ENCODE data around the gene PPARD. TPM values are rescaled to one million over a fixed set of nuclear protein-coding genes. Genes with fewer than 3 reads are reported as not detected.
"Not testable (repeated sequence)": the region's sequence is repeated elsewhere in the genome, so short reads cannot be mapped to it uniquely, and the experiment has no call there.

The PPARD gene
- total RNA-seq, 2 donors from 2014 or later = 6.0 to 11.2 TPM

- H3K4me1 ChIP-seq = peaks cover 35% of the 10 kb centered on the region
- no peak for TF ChIP-seq CTCF (IDR thresholded peaks at IDR 0.05)
- TF ChIP-seq POLR2A (IDR thresholded peaks at IDR 0.05) = no peak
- WGBS, 2 donors = 68 to 73% methylated on average over 4 of the region's 4 CpGs
- DNase-seq (peak in 2 of 4 donors; percentile 25 to 66), ATAC-seq (no peak)
- no peaks in the 10 kb centered on the region for H3K27me3 ChIP-seq
- H3K4me3 ChIP-seq = no peak overlapping the region
- H3K36me3 ChIP-seq (replicated peaks in 1 of 2; ENCODE audit: insufficient read depth in 1 of 2, low read depth in 2 of 2) = peaks cover 0 to 3% of the 10 kb centered on the region in 2 donors
- intact Hi-C loops (cut with DNase I) = loop anchor here (5.0 kb wide), 1 partner anchor 153 kb away; the partner anchor contains the start of gene FANCE
- H3K9me3 ChIP-seq = no peaks in the 10 kb centered on the region
- peak overlapping the region in 1 of 4 donors; percentile 43 for H3K27ac ChIP-seq
Measured at GRCh38 chr6:35299674-35300073, 42.7 kb upstream of the PPARD start.

- Histone ChIP-seq H3K27me3 (no peaks in the 10 kb centered on the region), H3K27ac (peak overlapping the region in 1 of 4 donors; percentile 43), H3K9me3 (no peaks in the 10 kb centered on the region), H3K4me3 (no peak overlapping the region), H3K36me3 (replicated peaks in 1 of 2; ENCODE audit: insufficient read depth in 1 of 2, low read depth in 2 of 2) (no peaks in the 10 kb centered on the region), H3K4me1 (peaks cover 35% of the 10 kb centered on the region)
- ATAC-seq (no peak), DNase-seq (peak in 1 of 4 donors; percentile 27)
- TF ChIP-seq CTCF (IDR thresholded peaks at IDR 0.05) (no peak), POLR2A (IDR thresholded peaks at IDR 0.05) (no peak)
- intact Hi-C loops (cut with DNase I) = no loop called here
Measured at GRCh38 chr6:35300848-35301247, 41.5 kb upstream of the PPARD start.

- TF ChIP-seq POLR2A (IDR thresholded peaks at IDR 0.05) (peak in 1 of 3 donors; percentile 24), CTCF (IDR thresholded peaks at IDR 0.05) (no peak)
- Histone ChIP-seq H3K4me1 (peaks cover 26% of the 10 kb centered on the region), H3K9me3 (no peaks in the 10 kb centered on the region), H3K36me3 (replicated peaks in 1 of 2; ENCODE audit: insufficient read depth in 1 of 2, low read depth in 2 of 2) (no peaks in the 10 kb centered on the region), H3K27me3 (no peaks in the 10 kb centered on the region), H3K4me3 (no peak overlapping the region), H3K27ac (peak overlapping the region in 1 of 4 donors; percentile 33)
- DNase-seq = peak in 1 of 4 donors; percentile 53
- intact Hi-C loops (cut with DNase I) = no loop called here
- ATAC-seq = no peak
- 57 to 77% methylated on average over 4 to 6 of the region's 6 CpGs for WGBS, 2 donors
Measured at GRCh38 chr6:35302604-35303241, 39.6 kb upstream of the PPARD start.

DNA sequence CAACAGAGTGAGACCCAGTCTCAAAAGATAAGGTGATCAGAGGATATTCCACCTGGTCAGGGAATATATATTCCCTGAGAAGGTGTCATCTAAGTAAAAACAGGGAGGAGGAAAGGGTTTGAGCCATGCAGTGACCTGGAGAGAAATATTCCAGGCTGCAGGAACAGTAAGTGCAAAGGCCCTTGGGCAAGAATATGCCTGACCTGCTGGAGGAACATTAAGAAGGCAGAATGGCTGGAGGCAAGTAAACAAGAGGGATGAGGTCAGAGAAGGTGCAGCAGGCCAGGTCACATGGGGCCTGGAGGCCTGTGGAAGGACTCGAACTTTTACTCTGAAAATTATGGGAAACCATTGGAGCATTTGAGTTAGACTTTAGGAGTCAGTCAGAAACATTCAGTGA is 38.1 kb upstream of the PPARD start:
- intact Hi-C loops (cut with DNase I) = no loop called here
- DNase-seq (no peak), ATAC-seq (no peak)
- no peaks in the 10 kb centered on the region for H3K36me3 ChIP-seq (replicated peaks in 1 of 2; ENCODE audit: insufficient read depth in 1 of 2, low read depth in 2 of 2)
- H3K27ac ChIP-seq = no peak overlapping the region
- no peaks in the 10 kb centered on the region for H3K27me3 ChIP-seq
- 73 to 79% methylated on average over 1 of the region's 1 CpG for WGBS, 2 donors
- no peak for TF ChIP-seq POLR2A (IDR thresholded peaks at IDR 0.05)
- TF ChIP-seq CTCF (IDR thresholded peaks at IDR 0.05) = no peak
- H3K4me3 ChIP-seq = no peak overlapping the region
- H3K9me3 ChIP-seq = no peaks in the 10 kb centered on the region
- H3K4me1 ChIP-seq = peaks cover 10% of the 10 kb centered on the region

GRCh38 chr6:35305117-35305516 is 37.2 kb upstream of the PPARD start:
- Histone ChIP-seq H3K27ac (no peak overlapping the region), H3K4me1 (peaks cover 2% of the 10 kb centered on the region), H3K9me3 (no peaks in the 10 kb centered on the region), H3K36me3 (replicated peaks in 1 of 2; ENCODE audit: insufficient read depth in 1 of 2, low read depth in 2 of 2) (no peaks in the 10 kb centered on the region), H3K4me3 (no peak overlapping the region), H3K27me3 (no peaks in the 10 kb centered on the region)
- intact Hi-C loops (cut with DNase I) = no loop called here
- no peak for ATAC-seq
- no peak for TF ChIP-seq POLR2A (IDR thresholded peaks at IDR 0.05)
- TF ChIP-seq CTCF (IDR thresholded peaks at IDR 0.05) = no peak
- WGBS, 2 donors = 85 to 90% methylated on average over 8 of the region's 8 CpGs
- DNase-seq = no peak

- H3K36me3 ChIP-seq (replicated peaks in 1 of 2; ENCODE audit: insufficient read depth in 1 of 2, low read depth in 2 of 2); H3K27me3 ChIP-seq; ATAC-seq; H3K4me1 ChIP-seq; intact Hi-C loops (cut with DNase I); H3K27ac ChIP-seq; H3K4me3 ChIP-seq; H3K9me3 ChIP-seq: not testable (repeated sequence)
- DNase-seq = peak in 1 of 4 donors; percentile 23
- WGBS, 2 donors = 75 to 78% methylated on average over 15 of the region's 15 CpGs
Measured at GRCh38 chr6:35307138-35307537, 35.2 kb upstream of the PPARD start.

DNA sequence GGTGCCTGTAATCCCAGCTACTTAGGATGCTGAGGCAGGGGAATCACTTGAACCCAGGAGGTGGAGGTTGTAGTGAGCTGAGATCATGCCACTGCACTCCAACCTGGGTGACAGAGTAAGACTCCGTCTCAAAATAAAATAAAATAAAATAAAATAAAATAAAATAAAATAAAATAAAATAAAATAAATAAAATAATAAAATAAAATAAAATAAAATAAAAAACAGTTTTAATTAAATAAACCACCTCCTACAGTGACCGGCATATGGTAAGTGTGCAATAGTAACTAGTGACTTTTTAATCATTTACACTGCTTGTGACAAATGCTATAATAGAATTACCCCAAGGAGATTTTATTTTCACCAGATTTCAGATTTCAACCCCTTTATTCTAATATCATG is 33.8 kb upstream of the PPARD start:
- ATAC-seq = not testable (repeated sequence)

More for the DNA sequence above, 33.8 kb upstream of the PPARD start:
- H3K4me1 ChIP-seq; H3K27me3 ChIP-seq; H3K9me3 ChIP-seq; H3K4me3 ChIP-seq; DNase-seq; intact Hi-C loops (cut with DNase I); H3K27ac ChIP-seq; H3K36me3 ChIP-seq (replicated peaks in 1 of 2; ENCODE audit: insufficient read depth in 1 of 2, low read depth in 2 of 2): not testable (repeated sequence)
- WGBS, 2 donors = 95 to 99% methylated on average over 2 of the region's 2 CpGs
